HG03469 (cell line): ENCODE results near the gene FNDC3B.

Experiments used
- ATAC-seq: cut with Tn5 transposase; IDR thresholded peaks from one replicate; pipeline ENCODE4 v1.9.1; 2021; ENCODE audit warnings: mild to moderate bottlenecking, moderate library complexity, moderate number of reproducible peaks; ENCODE audit not compliant: unreplicated experiment

FNDC3B gene

DNA sequence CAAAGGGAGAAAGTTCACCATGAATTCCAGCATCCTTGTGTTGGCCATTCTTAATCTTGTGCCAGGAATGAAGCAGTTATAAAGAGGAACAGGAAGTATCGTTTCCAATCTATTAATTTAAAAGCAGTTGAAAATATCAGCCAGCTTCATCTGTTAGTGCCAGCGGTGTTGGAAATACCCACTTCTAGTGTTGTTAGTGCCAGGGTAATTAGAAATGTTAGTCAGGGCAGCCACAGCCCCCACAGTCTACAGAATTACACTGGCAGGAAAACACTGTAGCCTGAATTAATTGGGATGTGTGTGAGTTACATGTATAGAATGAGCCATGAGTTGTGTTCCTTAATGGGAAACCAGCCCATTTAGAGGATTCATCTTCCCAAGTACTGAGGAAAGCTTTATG is 281.1 kb downstream of the FNDC3B start:
- no peak for ATAC-seq

DNA sequence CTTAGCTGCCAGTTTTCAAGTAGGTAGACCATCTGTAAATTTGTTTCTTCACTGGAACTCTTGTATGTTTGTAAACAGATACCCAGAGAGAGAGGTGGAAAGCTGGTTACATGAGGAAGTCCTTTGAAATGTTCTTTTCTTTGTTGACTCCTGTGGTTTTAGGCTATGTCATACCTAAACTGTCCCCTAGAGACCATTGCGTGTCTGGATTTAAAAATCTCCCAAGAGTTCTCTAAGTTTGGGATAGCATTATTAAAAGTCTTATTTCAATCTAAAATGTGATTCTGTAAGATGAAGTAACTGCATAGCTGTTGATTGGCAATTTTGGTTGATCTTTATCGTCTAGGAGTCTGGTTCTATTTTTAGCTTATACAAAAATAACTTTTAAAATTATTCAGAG is 281.7 kb downstream of the FNDC3B start:
- ATAC-seq: no peak

DNA sequence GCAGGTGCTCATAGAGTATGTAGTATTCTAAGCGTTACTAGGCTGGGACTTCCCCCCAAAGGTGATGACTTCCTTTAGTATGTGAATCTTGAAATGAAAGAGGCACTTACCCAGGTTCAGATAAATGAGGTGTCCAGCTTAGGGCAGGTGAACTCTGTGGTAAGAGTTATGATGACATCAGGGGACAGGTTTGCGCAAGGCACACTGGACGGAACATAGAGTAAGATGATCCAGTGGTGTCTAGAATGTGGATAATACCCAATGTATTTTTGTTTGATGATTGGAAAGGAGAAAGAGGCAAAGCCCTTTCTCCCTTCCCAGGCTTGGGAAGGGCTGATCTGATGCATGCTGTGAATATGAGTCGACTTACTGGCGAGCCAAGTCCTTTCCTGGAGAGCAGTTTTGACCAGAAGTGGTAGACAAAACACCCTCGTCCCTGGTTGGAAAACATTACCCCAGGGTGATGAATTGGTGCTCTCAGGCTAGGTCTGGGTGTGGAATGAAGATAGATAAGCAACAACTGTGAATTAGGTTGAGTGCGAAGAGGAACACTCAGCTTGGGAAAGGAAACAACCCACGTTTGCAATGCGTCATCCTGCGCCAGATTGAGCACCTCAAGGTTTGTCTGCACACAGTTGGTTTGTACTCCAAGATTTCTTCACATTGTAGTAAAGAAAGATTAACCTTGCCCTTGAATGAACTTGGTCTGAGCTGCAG is 284.7 kb downstream of the FNDC3B start:
- no peak for ATAC-seq

DNA sequence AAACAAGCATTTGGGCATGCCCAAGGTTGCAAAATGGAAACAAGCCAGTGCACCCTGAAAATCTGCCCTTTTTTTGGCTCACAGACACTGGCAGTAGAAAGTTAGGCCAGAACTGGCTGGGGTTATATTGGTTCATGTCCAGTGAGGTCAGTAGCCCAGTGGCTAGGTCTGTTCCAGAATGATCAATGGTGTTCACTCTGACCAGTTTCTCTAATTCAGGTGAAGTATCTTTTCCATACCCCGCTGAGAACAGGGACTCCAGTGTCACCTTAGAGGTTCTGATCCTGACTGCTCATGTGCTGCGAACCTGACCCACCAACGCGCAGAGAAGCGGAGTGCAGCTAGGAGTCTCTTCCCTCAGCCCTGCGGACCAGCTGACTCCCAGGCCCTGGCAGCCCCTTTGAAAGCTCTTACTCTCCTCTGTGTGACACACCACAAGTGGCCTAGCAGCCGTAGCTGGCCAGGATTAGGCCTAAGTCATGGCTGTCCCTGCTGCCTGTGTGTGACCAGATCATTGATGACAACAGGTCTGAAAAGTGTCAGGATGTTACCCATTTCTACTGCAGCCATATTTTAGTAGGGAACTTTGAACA is 285.3 kb downstream of the FNDC3B start:
- no peak for ATAC-seq

DNA sequence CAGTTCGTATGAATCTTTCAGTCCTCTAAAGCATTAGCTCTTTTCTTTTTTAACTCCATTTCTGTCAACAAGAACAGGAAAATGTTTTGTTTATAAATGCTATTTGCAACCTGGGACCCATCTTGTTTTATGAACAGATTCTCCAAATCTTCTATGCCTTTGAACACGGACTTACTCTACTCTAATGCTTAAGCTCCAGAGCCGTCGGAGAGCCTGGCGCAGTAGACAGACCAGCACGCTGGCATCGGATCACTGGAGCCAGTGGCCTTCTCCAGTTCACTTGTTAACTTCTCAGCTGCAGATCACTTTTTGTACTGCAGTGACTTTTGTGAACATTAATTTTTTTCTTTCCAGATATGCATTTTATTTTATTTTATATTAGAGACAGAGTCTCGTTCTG is 286.1 kb downstream of the FNDC3B start:
- ATAC-seq: no peak

DNA sequence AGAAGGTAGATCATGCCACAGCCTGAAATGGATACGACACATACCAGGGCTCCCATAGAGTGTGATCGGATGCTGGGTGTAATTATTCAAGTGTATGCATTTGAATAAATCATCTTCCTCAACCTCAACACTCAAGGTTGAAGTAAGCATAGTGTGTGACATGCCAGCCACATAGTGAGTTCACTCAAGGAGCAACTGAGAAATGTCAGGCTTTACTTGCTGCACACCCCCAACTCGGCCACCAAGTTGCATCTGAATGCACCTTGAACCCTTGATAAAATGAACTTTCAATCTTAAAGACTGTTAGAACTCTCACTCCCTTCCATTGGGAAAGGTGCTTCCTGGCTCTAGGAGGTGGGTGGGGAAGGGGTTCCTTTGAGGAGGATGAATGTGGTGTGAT is 287.6 kb downstream of the FNDC3B start:
- no peak for ATAC-seq

DNA sequence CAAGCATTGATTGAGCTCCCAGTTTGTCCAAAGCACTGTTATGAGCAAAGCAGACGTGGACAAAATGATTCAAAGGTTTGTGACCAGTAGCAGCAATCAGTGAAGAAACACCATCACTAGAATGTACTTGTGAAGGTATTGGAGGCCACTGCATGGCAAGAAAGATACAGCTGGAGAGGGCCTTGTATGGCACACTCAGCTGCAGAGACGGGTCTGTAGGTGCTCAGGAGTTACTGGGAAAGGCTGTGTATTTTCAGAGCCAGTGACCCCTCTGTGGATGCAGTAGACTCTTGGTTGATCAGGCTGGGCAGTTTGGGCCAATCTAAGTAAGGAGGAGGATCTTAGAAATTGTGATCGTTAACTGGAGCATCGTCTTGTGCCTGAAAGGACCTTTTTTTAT is 288.9 kb downstream of the FNDC3B start:
- no peak for ATAC-seq

DNA sequence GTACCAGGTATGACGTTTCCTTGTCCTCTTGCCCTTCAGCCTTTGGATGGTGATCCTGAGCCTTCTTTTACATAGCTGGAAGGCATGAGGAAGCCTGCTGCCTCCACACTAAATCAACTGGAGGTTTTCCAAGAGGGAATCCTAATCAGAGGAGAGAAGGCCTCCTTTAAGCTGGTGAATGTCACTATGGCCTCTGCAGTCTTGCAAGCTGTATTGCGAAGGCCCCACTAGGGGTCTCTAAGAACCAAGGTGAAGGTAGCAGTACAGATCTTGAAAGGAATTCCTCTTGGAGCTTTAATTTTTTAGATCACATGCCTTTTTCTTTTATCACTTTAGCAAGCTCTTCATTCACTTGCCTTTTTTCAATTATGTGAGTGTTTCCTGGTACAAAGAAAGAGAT is 289.7 kb downstream of the FNDC3B start:
- ATAC-seq: no peak

DNA sequence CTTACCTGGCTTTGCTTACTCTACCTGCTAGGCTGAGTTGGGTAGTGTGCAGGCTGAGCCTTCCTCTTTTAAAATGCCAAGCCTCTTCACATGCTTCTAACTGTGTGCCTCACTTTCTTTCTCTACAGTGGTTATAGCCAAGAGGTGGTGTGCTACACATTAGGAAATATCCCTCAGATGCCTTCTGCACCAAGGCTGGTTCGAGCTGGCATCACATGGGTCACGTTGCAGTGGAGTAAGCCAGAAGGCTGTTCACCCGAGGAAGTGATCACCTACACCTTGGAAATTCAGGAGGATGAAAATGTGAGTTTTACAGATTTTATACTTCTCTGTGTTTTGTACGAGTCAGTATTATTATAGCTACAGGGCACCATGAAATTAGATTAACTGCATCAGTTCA is 291.0 kb downstream of the FNDC3B start:
- no peak for ATAC-seq

DNA sequence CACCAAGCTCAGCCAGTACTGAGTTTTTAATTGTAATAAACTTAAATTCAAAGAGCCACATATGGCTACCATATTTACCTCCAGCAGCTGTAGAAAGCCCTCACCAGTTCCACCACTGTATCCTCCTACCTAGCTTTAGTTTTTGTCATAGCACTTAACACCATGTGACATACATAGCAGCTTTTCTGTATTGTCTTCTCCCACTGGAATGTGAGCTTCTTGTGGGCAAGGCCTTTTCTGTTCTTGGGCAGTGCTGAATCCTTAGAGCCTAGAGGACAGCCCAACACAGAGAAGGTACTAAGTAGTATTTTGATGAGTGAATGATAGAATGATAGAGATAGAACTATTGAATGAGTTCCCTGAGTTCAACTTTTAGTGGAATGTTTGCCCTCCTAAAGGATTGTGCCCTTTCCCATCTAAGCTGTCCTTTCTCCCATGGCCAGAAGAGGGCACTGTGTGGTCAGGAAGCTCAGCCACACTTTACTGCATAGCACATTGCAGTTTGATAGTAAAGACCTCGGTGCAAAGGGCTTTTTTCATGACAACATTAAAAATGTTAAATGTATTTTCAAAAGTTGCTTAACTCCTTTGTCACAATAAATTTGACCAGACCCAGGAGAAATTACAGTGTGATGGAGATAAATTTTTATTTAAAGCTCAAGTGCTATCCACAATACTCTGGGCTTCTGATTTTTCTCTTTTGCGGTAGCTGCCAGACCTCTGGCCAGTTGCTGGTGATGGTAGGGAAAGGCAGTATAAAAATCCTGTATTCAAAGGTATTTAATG is 293.1 kb downstream of the FNDC3B start:
- peak; percentile 82 for ATAC-seq

DNA sequence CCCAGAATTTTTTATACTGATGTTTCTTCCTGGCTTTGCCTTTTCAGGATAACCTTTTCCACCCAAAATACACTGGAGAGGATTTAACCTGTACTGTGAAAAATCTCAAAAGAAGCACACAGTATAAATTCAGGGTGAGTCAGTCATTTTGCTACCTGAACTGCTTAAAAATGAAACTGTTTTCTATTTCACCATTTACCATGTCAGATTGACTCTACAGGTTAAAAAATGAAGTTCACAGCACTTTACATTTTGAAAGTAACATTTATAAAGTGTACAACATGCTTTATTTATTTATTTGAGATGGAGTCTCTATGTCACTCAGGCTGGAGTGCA is 293.6 kb downstream of the FNDC3B start:
- no peak for ATAC-seq

DNA sequence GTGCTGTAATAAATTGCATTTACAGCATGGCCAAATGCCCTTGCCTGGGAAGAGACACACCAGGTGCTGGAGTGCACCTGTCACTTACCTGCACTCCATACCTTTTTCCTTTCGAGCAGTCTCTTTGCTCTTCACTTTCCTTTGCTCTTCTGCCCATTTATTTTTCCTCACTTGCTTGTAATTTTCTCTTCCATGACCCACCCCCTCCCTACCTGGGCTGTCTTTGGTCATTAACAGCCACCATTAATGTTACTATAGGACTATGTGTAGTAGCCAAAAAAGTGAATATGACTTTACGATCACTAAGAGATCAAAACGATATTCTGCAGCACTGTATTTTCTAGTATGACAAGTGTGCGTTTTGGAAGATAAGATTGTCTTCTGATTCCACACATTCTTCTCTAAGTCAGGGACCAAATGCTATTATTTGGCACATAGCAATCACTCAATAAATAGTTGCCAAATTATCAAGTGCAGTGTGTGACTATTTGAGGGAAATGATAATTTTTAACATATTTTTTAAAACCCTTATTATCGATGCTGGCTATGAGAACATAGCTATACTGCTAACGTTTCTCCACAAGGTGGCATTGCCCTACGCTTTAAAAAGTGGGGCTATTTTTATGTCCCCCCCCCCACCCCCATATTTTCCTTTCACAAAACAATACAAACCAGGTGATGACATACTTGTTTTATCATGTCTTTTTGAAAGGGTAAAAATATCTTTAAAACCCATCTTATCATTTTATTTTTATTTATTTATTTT is 294.5 kb downstream of the FNDC3B start:
- no peak for ATAC-seq

DNA sequence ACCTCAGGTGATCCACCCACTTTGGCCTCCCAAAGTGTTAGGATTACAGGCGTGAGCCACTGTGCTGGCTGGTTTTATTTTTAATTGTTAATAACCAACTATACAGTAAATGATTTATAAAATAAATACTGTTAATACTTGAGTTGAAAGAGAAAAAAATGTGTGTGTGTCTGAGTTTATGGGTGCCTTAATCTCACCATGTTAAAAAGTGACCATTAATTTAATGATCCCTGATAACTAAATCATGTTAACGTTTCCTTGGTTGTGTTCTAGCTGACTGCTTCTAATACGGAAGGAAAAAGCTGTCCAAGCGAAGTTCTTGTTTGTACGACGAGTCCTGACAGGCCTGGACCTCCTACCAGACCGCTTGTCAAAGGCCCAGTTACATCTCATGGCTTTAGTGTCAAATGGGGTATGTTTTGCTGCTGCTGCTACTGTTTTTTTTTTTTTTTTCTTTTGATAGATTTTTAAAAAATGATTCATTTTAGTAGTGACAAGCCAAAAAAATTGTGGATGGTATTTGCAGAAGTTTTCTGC is 295.4 kb downstream of the FNDC3B start:
- no peak for ATAC-seq

DNA sequence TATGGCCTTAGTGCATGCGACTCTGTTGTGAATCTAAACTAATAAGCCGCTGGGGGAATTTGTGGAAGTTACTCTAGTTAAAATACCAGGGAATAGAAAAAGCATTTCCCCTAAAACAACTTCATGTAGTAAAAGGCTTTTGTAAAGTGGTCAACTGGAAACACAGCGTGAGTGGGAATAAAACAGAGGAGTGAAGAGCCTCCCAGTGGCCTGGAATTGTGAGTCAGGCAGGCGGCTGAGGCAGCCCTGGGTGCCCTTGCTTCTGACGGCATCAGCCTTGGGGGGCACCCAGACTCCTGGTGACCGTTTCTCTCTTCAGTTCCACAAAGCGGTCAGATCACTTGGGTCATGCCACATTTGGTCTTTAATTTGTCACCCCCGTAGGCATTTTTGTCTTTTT is 300.5 kb downstream of the FNDC3B start:
- no peak for ATAC-seq

DNA sequence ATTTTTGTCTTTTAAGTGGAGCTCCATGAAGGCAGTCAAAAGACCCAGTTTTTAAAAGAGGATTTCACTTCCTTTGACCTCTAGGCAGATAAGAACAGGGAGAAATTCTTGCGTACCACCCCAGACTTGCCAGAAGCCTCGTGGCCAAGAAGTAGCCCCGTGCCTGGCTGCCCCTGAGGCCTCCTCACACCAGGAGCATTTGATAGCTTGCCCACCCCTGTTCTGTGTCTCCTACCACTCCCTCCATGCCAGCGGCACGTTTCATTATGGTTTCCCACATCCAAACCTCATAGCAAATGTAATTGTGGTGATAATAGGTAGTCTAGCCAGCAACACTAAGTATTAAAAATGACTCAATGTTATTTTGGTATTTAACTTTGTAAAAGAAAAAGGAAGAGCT is 301.2 kb downstream of the FNDC3B start:
- ATAC-seq: no peak

DNA sequence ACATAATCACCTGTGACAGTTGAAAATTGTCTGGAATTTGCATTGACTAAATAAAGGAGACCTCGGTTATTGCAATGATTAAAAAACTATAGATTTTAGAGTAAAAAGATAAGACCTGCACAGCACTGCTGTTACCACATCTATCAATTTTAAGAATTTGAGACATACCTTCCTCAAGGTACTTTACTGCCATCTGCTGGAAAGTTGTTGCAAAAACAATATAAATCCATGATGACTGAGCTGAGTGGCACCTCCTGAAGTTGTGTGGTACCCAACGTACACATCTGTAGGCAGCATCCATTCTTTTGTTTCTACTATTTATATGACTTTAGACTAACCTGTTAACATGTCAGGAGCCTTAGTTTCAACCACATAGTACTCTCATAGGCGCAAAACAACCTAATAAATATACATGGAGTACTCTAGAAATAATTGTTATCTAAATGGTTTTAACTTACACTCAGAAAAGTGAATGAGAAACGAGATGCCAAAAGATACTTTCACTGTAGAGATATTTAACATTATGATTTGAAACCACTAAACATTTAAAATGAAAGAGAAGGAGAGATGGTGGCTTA is 302.2 kb downstream of the FNDC3B start:
- ATAC-seq: peak; percentile 64

DNA sequence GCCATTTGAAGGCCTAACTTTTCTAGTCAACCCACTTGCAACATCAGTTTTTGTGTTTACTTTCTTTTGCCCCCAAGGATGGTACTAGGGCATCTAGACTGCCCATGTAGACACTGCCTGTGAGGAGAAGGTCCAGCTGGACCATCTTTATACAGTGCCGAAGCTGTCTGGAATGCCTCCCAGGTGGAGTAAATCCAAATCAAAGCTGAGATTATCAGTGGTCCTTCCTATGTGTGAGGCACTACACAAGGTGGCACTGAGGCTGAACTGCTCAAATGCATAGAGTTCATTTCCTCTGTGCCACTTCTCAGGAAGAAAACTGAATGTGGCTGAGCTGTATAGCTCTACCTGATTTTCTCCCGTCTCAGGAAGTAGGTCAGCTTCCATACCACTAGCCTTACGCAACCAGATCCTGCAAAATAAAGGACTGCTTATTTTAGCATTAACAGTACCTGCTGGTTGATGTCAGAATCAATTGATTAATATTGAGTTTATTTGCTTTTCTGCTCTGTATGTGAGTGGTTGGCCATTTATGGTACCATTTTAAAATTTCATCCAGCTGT is 302.8 kb downstream of the FNDC3B start:
- no peak for ATAC-seq

DNA sequence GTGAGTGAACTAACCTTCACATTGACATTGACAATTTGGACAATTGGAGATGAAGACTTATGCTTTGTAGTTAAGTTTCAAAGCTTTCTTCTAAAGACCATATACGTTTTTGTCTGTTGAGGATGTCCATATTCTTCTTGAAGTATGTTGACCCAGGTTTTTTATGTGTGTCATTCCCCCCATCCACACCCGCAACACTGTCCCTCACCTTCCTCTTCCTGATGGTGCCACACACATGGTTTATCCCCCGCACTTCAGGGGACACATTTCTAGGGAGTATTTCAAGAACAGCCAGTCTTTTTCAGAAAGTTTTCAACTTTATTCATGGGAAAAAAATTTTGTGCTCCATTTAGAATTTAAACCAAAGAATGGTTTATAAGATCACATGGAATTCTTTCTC is 303.7 kb downstream of the FNDC3B start:
- ATAC-seq: no peak

DNA sequence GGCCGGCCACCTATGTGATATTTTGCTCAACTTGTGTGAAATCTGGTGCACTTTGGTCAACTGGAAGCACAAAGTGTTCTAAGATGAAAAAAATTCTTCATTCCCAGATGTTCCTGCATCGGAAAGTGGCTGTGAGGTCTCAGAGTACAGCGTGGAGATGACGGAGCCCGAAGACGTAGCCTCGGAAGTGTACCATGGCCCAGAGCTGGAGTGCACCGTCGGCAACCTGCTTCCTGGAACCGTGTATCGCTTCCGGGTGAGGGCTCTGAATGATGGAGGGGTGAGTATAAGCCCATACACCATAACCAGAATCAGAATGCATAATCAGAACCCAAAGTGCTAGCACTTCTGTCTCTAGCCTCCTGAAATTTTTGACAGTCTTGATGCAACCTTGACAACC is 304.6 kb downstream of the FNDC3B start:
- no peak for ATAC-seq

DNA sequence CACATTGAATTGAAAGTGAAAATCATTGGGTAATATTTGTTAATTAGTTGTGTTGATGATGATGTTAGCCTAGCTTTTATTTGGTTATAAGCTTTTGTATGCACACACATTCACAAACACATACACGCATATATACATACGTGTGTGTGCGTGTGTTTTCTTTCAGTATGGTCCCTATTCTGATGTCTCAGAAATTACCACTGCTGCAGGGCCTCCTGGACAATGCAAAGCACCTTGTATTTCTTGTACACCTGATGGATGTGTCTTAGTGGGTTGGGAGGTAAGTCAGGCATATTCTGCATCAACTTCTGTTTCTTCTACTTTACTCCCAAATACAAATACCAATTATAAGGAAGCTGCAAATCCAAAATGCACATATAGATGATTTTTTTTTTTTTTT is 306.8 kb downstream of the FNDC3B start:
- no peak for ATAC-seq
